GM19438 (cell line): ENCODE results near the gene IRF3.
"Not testable (repeated sequence)": the region's sequence is repeated elsewhere in the genome, so short reads cannot be mapped to it uniquely, and the experiment has no call there.

Experiments used
- ATAC-seq: cut with Tn5 transposase; IDR thresholded peaks from one replicate; pipeline ENCODE4 v1.9.1; 2021; ENCODE audit warnings: low read depth; ENCODE audit not compliant: unreplicated experiment

The IRF3 gene

DNA sequence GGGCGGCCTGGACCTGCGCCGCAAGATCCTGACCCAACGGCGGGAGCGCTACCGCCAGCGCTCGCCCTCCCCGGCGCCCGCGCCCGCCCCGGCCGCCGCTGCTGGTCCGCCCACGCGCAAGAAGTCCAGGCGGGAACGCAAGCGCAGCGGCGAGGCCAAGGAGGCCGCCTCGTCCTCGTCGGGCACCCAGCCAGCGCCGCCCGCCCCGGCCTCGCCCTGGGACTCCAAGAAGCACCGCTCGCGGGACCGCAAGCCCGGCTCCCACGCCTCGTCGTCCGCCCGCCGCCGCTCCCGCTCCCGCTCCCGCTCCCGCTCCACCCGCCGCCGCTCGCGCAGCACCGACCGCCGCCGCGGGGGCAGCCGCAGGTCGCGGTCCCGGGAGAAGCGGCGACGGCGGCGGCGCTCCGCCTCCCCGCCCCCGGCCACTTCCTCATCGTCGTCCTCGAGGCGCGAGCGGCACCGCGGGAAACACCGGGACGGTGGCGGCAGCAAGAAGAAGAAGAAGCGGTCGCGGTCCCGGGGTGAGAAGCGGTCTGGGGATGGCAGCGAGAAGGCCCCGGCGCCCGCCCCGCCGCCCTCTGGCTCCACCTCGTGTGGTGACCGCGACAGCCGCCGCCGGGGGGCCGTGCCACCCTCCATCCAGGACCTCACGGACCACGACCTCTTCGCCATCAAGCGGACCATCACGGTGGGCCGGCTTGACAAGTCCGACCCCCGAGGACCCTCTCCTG, 13.7 kb downstream of the IRF3 start:
- ATAC-seq, result no peak

DNA sequence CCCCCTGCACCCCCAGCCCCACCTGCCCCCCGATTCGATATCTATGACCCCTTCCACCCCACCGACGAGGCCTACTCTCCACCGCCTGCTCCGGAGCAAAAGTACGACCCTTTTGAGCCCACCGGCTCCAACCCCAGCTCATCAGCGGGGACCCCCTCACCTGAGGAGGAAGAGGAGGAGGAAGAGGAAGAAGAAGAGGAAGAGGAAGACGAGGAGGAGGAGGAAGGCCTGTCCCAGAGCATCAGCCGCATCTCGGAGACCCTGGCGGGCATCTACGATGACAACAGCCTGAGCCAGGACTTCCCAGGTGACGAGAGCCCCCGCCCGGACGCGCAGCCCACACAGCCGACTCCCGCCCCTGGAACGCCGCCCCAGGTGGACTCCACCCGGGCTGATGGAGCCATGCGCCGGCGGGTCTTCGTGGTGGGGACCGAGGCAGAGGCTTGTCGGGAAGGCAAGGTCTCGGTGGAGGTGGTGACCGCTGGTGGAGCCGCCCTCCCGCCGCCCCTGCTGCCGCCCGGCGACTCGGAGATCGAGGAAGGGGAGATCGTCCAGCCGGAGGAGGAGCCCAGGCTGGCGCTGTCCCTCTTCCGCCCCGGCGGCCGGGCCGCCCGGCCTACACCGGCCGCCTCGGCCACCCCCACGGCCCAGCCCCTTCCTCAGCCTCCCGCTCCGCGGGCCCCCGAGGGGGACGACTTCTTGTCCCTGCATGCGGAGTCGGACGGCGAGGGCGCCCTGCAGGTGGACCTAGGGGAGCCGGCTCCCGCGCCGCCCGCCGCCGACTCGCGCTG, 14.4 kb downstream of the IRF3 start:
- ATAC-seq, result no peak

DNA sequence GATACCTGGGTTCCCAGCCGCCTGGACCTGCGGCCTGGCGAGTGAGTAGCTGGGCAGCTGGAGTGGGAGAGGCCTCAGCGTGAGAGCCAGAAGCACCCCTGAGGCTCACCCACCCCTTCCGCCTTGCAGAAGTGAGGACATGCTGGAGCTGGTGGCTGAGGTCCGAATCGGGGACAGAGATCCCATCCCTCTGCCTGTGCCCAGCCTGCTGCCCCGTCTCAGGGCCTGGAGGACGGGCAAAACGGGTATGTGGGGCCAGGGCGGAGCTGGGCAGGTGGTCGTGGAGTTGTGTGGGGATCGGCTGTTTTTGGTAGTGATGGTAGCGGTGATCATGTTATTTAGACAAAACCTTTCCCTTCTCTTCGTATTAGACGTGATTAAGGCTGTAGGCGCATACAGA, 19.1 kb downstream of the IRF3 start:
- ATAC-seq, result no peak

DNA sequence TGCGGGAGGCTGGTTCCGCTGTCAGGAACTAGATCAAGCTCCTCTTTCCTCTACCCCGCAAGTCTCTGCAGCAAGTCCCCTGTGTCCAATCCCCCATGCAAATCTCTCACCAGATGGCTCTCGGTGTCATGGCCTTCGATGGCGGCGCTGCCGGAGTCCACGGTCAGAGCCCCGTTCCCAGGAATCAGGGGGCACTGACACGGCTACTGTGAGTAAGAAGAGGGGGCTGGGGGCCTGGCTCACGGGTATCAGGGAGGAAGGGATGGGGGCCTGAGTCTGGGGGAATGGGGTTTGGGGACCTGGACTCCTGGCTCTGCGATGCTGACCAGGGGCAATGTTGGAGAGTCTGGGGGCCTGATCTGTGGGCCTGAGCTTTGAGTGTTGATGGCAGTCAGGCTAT, 19.7 kb downstream of the IRF3 start:
- ATAC-seq, result no peak

DNA sequence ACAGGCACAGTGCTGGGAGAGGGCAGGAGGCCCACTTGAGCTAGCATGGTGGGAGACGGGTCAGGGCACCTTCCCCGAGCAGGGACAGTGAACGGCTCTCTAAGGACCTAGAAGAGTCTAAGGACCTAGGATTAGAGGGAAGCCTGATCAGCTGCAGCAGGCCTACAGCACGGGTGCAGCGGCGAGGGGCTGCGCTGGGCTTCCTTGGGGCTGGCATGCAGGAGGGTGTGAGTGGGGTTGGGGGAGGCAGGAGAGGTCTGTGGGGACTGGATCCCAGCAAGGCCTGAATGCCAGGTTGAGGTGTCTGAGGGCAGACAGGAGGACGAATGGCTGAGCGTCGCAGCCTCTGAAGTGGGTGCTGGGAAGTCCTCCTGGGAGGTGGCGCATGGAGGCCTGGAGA, 20.1 kb downstream of the IRF3 start:
- ATAC-seq, result no peak

DNA sequence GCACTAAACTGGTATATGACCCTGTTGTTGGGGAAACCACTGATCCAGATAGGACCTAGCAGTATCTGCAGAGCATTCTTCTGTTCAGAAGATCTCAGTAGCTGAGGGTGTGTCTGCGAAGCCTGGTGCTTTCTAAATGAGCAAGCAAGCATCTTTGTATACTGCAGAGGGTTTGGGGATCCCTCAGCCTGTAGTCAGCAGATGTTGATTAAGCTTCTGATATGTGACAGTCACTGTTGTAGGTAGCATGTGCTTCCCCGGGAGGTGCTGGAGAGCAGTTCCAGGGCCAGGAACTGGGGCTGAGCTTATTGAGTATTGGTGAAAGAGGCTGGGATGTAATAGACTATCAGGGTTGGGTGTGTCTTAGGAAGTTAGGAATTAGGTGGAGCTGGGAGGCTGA, 22.2 kb downstream of the IRF3 start:
- ATAC-seq, result no peak

DNA sequence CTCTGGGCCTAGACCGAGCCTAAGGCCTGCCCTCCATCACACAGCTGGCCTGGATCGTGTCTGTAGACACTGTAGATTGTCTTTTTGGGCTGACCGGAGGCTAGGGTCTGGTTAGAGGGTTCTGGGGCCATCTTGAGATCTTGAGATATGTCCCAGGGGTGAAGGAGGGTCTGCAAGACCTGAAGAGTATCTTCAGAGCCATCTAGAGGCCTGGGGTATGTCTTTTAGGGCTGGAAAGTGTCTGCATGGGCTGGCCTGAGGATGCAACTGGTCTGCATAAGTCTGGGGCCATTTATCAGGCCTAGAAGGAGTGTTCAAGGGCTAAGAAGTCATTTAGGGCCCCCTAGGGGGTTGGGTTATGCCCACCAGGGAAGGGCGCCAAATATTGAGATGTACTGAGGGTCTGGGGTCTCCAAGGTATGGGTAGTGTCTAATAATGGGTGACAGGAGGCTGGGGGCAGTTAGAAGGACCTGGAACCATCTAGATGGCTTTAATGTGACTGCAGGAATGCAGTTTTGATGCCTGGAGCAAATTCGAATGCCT, 23.1 kb downstream of the IRF3 start:
- no peak for ATAC-seq

DNA sequence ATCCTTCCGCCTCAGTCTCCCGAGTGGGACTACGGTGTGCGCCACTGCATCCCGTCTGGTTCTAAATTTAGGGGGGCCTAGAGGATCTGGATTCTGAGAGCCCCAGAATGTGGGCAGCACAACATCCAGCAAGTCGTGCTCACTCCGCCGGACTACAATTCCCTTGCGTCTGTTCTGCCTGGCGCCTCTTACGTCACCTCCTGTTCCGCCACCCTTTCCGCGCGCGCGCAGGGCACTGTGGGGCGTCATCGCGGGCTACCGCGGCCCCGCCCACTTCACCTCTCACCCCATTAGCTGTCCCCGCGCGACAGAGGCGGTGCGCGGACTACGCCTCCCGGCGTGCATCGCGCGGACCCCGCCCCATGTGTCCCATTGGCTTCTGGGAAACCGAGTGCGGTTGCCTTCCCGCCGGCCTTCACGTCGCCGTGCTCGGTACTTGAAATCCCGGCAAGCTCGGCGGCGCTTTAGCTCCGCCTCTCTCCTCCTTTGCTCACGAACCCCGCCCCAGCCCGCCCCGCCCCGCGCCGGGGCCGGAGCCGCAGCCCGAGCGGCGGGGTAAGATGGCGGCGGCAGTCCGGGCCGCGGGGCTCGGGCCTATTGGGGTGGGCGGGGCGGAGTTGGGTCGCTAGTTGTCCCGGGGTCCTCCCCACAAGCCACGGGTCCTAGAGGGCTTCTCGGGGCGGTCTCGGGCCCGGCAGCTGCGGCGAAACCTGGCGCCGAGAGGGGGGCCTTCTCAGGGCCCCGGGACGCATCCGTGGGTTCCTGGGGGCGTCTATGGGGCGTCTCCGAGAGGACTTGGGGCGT, 23.8 kb downstream of the IRF3 start, which contains the start of gene SCAF1:
TSS of gene SCAF1 (plus strand) at position 522 of the 804 bp plus-strand sequence. CDS start 2,818 bp downstream, outside the sequence.
- peak; percentile 46 for ATAC-seq

DNA sequence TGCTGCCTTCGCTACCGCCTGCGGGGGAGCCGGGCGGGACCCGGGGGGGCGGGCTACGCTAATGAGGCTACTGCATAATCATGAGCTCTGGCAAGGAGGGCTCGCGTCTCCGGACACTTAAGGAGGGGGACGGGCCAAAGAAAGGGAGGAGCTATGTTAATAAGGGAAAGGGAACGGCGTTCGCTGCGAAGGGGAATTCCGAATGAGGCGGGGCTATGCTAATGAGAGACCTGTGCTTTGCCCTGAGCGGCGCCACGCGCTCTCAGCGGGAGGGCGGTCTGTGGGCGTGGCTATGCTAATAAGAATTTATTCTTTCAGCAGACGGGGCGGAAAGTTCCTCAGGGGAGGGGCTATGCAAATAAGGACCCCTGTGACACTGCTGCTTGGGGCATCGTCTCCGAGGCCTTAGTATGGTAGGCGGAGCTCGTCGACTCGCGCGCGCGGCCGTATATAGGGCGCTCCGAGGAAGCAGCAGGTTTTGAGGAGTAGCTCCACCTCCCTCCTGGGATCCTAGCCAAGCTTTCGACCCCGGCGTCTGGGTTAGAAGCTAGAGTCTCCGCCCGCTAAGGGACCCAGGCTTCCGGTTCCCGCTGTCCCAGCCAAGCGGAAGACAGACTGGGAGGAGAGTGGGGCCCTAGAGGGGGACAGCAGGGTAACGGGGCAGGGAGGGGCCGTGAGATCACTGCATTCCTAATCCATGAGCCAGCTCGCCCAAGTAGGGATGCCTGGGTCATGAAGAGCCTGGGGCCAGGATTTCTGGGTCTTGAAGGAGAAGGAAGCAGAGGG, 25.4 kb downstream of the IRF3 start, which contains the start of gene RRAS:
TSS of gene RRAS (minus strand) at position 31 of the 786 bp plus-strand sequence. CDS start 45 bp downstream, outside the sequence.
- peak; percentile 61 for ATAC-seq

DNA sequence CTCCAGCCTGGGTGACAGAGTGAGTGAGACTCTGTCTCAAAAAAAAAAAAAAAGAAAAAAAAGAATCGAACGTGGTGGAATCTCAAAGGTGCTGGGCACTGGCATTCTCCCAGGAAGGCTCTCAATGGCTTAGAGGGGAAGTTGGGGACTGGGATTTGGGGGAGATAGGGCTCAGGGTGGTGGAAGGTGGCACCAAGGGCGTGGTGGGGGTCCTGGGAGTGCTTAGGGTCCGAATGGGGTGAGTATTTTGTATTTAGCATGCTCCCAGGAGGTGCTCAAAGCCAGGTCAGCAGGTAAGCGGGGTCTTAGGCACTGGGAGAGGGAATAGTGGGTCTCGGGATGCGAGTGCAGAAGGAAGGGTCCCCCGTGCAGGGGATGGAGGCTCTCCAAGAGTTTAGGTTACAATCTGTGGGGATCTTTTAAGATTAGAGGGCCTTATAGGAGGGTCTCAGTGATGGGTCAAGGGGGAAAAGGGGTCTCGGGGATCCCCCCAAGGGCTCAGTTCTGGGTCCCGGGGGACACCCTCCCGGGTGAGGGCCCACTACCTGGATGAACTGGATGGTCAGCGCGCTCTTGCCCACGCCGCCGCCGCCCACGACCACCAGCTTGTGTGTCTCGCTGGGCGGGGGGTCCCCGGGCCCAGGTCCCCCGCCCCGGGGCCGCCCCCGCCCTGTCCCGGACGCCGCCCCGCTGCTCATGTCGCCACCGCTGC, 26.1 kb downstream of the IRF3 start:
- no peak for ATAC-seq

DNA sequence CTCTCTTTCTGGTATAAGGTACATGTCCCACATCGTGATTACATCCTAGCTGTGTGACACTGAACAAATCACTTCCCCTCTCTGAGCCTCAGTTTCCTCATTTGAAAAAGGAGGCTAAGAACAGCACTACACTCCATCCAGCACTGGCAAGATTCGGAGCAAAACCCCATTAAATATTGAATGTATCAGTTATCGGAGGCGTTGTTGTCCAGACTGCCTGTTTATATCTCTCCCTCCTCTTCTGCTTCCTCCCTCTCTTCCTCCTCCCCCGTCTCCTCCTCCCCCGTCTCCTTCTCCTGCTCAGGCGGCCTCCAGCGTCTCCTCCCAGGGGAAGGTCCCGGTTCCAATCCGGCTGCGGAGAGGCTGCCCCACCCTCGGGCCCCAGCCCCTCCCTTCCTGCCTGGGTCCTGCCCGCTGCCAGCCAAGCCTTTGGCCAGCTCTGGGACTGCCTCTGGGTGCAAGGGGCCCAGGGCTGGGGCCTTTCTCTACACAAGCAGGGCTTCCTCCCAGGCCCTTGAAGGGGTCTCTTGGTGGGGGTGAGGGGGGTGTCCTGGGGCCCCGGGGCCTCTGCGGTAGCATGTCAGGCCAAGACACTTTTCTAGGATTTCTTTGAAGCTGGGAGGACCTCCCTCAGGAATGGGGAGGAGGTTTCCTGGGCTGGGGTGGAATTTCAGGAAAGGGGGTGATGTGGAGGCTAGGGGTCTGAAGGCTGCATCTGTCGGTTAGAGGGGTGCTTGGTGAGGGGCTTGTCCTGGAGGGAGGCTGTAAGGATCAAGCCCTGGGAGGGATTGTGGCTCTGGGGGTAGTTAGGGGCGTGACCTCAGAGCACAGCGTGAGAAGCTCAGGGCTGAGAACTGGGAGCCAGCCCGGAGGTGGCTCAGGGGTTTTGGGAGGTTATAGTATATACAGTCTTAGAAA, 27.6 kb downstream of the IRF3 start:
- ATAC-seq, result no peak

DNA sequence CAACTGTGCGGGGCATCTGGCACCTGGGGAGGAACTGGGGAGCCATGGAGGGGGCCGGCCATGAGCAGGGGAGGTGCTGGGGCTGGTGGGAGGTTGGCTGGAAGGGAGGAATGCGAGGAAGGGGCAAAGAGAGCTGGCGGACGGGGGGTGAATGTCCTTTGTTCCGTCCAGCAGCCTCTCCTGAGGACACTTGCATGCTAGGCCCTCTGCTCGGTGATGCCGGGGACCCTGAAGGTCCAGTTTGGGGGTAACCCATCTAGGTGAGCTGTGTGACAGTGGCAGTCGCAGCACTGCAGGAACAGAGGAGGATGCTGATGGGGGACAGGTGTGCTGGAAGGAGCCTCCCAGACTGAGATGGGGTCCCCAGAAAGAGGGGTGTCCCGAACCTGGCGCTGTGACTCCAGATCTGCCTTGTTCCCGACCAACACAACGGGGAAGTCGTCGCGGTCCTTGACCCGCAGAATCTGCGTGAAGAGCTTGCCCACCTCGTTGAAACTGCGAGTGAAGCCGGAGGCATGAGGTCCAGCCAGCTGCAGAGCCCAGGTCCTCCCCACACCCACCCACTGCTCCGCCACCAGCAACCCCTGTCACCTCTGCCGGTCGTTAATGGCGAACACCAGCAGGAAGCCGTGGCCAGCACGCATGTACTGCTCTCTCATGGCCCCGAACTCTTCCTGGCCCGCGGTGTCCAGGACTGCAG, 29.3 kb downstream of the IRF3 start:
- no peak for ATAC-seq

DNA sequence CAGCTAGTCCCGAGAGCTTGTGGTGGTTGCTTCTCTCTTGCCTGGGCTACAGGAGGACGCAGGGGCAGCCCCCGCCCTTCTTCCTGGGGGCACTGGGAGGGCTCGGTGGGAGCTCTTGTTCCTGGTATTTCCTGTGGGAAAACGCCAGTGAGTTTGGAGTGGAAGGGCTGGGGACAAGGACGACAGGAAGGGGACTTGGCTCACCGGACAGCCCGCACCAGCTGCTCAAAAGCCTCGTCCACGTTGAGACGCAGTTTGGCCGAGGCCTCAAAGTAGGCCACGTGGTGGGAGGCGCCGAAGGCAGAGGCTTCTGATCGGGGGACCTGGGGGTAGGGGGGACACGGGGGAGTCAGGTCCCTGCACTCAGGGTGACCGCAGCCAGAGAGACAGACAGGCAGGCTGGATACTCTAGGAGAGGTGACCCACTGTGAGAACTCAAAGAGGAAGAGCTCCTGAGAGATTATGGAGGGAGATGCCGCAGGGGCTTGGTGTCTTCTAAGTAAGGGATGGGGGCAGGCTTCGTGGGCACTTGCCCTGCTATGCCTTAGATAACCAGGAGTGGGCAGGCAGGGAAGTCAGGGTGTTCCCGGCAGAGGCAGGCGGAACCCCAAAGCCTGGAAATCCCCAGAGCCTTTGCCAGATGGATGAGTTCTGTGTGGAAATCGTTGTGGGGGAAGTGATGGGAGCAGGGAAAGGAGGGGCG, 30.0 kb downstream of the IRF3 start:
- no peak for ATAC-seq

DNA sequence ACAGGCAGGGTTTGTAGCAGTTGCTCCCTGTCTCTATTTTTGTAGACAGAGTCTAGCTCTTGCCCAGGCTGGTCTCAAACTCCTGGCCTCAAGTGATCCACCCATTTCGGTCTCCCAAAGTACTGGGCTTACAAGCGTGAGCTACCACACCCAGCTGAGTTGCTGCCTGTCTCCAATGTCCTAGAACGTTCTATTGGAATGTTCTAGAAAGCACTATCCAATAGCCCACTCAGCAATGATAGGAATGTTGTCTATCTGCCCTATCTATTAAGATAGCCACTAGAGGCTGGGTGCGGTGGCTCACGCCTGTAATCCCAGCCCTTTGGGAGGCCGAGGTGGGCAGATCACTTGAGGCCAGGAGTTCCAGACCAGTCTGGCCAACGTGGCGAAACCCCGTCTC, 32.4 kb downstream of the IRF3 start:
- ATAC-seq, result not testable (repeated sequence)

DNA sequence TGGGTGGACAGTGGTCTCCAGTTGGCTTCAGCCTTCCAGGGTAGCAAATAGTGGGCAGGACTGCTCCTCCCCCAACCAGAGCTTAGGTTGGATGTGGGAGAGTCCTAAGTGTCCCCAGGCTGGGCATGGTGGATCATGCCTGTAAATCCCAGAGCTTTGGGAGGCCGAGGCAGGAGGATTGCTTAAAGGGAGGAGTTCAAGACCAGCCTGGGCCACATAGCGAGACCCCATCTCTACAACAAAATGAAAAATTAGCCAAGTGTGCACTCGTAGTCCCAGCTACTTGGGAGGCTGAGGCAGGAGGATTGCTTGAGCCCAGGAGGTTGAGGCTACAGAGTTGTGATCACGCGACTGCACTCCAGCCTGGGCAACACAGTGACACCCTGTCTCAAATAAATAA, 33.1 kb downstream of the IRF3 start:
- ATAC-seq, result no peak

DNA sequence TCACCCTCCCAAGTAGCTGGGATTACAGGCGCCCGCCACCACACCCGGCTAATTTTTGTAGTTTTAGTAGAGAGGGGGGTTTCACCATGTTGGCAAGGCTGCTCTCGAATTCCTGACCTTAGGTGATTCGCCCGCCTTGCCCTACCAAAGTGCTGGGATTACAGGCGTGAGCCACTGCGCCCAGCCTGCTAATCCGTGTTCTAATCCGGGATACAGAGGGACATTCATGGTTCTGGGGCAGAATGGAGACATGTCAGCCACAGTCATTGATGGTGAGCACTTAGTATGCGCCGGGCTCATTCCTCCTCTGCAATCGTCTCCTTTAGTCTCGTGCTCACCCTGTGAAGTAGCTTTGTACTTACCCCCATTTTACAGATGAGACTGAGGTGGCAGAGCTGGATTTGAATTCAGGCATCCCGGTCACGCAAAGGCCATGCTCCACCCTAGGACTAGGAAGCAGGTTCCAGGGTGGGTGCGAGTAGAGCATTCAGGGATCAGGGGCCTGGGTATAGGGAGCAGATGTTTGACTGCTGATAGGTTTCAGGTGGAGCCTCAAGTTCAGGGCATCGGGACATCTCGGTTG, 34.0 kb downstream of the IRF3 start:
- ATAC-seq, result no peak
